NCI-H1105 treated with DMSO at 0.1 percent for 48 hours (cell line): ENCODE measurements around the gene DPF3.

Experiments used
- DNase-seq: peaks from one replicate; lab custom pipeline; 2025; lab: John Stamatoyannopoulos, UW

DPF3 gene

GRCh38 chr14:72644758-72645489 lies 249.0 kb downstream of the DPF3 start:
- DNase-seq: no peak

GRCh38 chr14:72644038-72644437 lies 249.9 kb downstream of the DPF3 start:
- no peak for DNase-seq

GRCh38 chr14:72643317-72643801 lies 250.5 kb downstream of the DPF3 start:
- no peak for DNase-seq

GRCh38 chr14:72640911-72641485 lies 252.9 kb downstream of the DPF3 start:
- no peak for DNase-seq

GRCh38 chr14:72638021-72638420 lies 255.9 kb downstream of the DPF3 start:
- no peak for DNase-seq

- DNase-seq: no peak
Measured at GRCh38 chr14:72636871-72637270, 257.0 kb downstream of the DPF3 start.

GRCh38 chr14:72636094-72636493 lies 257.8 kb downstream of the DPF3 start:
- no peak for DNase-seq

GRCh38 chr14:72634691-72635616 lies 258.9 kb downstream of the DPF3 start:
- no peak for DNase-seq

GRCh38 chr14:72633551-72633950 lies 260.4 kb downstream of the DPF3 start:
- DNase-seq: no peak

GRCh38 chr14:72632727-72633126 lies 261.2 kb downstream of the DPF3 start:
- no peak for DNase-seq

- no peak for DNase-seq
Measured at GRCh38 chr14:72631401-72631800, 262.5 kb downstream of the DPF3 start.

- DNase-seq: no peak
Measured at GRCh38 chr14:72630374-72630773, 263.5 kb downstream of the DPF3 start.

- DNase-seq: no peak
Measured at GRCh38 chr14:72629534-72629933, 264.4 kb downstream of the DPF3 start.

GRCh38 chr14:72625689-72626088 lies 268.2 kb downstream of the DPF3 start:
- no peak for DNase-seq

GRCh38 chr14:72621387-72622065 lies 272.4 kb downstream of the DPF3 start:
- DNase-seq: no peak

- no peak for DNase-seq
Measured at GRCh38 chr14:72619881-72620280, 274.0 kb downstream of the DPF3 start.

- DNase-seq: no peak
Measured at GRCh38 chr14:72619111-72619571, 274.8 kb downstream of the DPF3 start.

GRCh38 chr14:72618424-72618823 lies 275.5 kb downstream of the DPF3 start:
- no peak for DNase-seq

GRCh38 chr14:72617391-72618031 lies 276.4 kb downstream of the DPF3 start:
- no peak for DNase-seq

GRCh38 chr14:72616811-72617210 lies 277.1 kb downstream of the DPF3 start:
- no peak for DNase-seq

- no peak for DNase-seq
Measured at GRCh38 chr14:72616294-72616693, 277.6 kb downstream of the DPF3 start.
